ENCODE results near the gene SLC1A2. TPM values are rescaled to one million over a fixed set of nuclear protein-coding genes. Genes with fewer than 3 reads are reported as not detected.

SLC1A2 gene
- total and polyA plus RNA-seq, 2 of the 4 experiments (the other 2 are of a cell fraction), result 0.15 to 0.54 TPM

- Histone ChIP-seq H3K56ac (ENCODE audit: extremely low read depth, insufficient read depth, low read length) (no peak overlapping the region), H2BK120ac (ENCODE audit: low read depth, low read length) (no peak overlapping the region), H3K9me3 (ENCODE audit: control insufficient read depth, insufficient read depth, low read length) (no peaks in the 10 kb centered on the region), H4K91ac (ENCODE audit: insufficient read depth, low read depth, low read length) (0 out of 2 replicates have a peak overlapping the region, but pooled peaks have one; percentile 2), H4K5ac (ENCODE audit: low read depth, low read length) (no peak overlapping the region), H3K9ac (ENCODE audit: low read depth, low read length) (no peak overlapping the region), H2BK15ac (ENCODE audit: low read depth, low read length) (0 out of 3 replicates have a peak overlapping the region, but pooled peaks have one; percentile 39), H3K4me2 (ENCODE audit: low read depth, low read length) (no peak overlapping the region), H3K36me3 (ENCODE audit: control insufficient read depth, insufficient read depth, low read length) (no peaks in the 10 kb centered on the region), H3K18ac (ENCODE audit: low read depth, low read length) (no peak overlapping the region), H3K9me1 (ENCODE audit: insufficient read depth, low read length) (0 out of 2 replicates have a peak, but pooled peaks cover 2% of the 10 kb centered on the region), H3K14ac (replicated peaks; ENCODE audit: low read depth, low read length) (peak overlapping the region; percentile 54; the same call in 1 of the 2 replicates), H3K79me1 (ENCODE audit: low read depth in 1 of 2, low read length in 2 of 2) (no peaks in the 10 kb centered on the region), H2AK9ac (replicated peaks; ENCODE audit: low read depth, low read length, poor library complexity) (no peak overlapping the region), H3K4me3 (ENCODE audit: insufficient read depth, low read depth, low read length) (no peak overlapping the region), H4K8ac (ENCODE audit: low read depth in 2 of 2, low read length in 2 of 2) (no peak overlapping the region), H2BK20ac (ENCODE audit: low read depth, low read length) (no peak overlapping the region), H3K4ac (ENCODE audit: low read depth, low read length) (peak overlapping the region; percentile 29; the same call in 1 of the 2 replicates), H3K27ac (ENCODE audit: insufficient read depth, low read length) (no peak overlapping the region), H3K27me3 (ENCODE audit: control insufficient read depth, insufficient read depth, low read length) (no peaks in the 10 kb centered on the region), H2AFZ (replicated peaks; ENCODE audit: low read length, poor library complexity) (no peak overlapping the region), H3K4me1 (ENCODE audit: control insufficient read depth, insufficient read depth, low read length) (0 out of 2 replicates have a peak, but pooled peaks cover 2% of the 10 kb centered on the region), H4K20me1 (ENCODE audit: insufficient read depth, low read length) (no peaks in the 10 kb centered on the region), H2AK5ac (ENCODE audit: low read depth, low read length) (no peak overlapping the region), H2BK5ac (ENCODE audit: low read depth, low read length, poor library complexity, severe bottlenecking) (no peak overlapping the region), H3K23ac (ENCODE audit: low read depth, low read length) (0 out of 2 replicates have a peak overlapping the region, but pooled peaks have one; percentile 12)
- no CpG with 5 or more reads among the region's 6 CpGs for WGBS, 2 experiments (ENCODE audit: extremely low coverage in 2 of 2, insufficient read length in 1 of 2)
- dilution Hi-C loops (cut with HindIII; ENCODE audit: low sequenced_read_pairs, unreplicated experiment) (no loop called here), in situ Hi-C loops (cut with MboI; ENCODE audit: low sequenced_read_pairs) (no loop called here), intact Hi-C loops (cut with micrococcal nuclease) (no loop called here)
- ChIA-PET CTCF (interaction anchor here (0.8 to 0.9 kb wide), 2 partner anchors 18 to 19 kb away, joined by 3 to 4 read pairs; no protein-coding TSS in a partner anchor), POLR2A (ENCODE audit: unreplicated experiment) (no interaction called here)
- TF ChIP-seq RCOR1 (IDR thresholded peaks at IDR 0.05; ENCODE audit: insufficient replicate concordance, low read length) (no peak), CEBPB (IDR thresholded peaks at IDR 0.05; ENCODE audit: low read depth, low read length) (peak; percentile 44; the same call in 1 of the 2 replicates)
- no TSS peak for BruUV-seq (replicated peaks)
- DNase-seq, result no peak
- no peak for ATAC-seq (ENCODE audit: low read depth)
These were observed 144.2 kb downstream of the SLC1A2 start for GRCh38 chr11:35274909-35275785.

Measured in IMR-90 (cell line).